ENCODE results near the gene SDF2L1.

SDF2L1 gene

GRCh38 chr22:21622919-21623647 lies 19.0 kb upstream of the SDF2L1 start:
- TF ChIP-seq CTCF (IDR thresholded peaks at IDR 0.05; ENCODE audit: low read depth, low read length, missing control alignments): no peak
- no peak for DNase-seq (ENCODE audit: low read depth)
- H3K4me3 ChIP-seq (ENCODE audit: low read depth, low read length): no peak overlapping the region

DNA sequence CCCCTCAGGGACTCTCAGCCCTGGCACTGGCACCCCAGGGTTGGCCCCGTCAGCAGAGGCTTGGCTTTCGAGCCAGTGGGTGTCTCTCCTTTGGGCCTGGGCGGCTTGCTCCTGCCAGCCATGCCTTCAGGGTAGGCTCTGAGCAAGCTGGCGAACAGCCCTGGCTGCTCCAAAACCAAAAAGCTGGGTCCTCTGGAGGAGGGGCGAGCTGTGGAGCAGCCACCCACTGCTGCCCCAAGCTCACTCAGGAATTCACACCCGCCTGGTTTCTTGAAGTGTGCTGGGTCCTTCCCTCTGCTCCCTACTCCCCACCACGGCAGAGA lies 18.5 kb upstream of the SDF2L1 start:
- H3K4me3 ChIP-seq (ENCODE audit: low read depth, low read length): no peak overlapping the region
- no peak for TF ChIP-seq CTCF (IDR thresholded peaks at IDR 0.05; ENCODE audit: low read depth, low read length, missing control alignments)
- no peak for DNase-seq (ENCODE audit: low read depth)

DNA sequence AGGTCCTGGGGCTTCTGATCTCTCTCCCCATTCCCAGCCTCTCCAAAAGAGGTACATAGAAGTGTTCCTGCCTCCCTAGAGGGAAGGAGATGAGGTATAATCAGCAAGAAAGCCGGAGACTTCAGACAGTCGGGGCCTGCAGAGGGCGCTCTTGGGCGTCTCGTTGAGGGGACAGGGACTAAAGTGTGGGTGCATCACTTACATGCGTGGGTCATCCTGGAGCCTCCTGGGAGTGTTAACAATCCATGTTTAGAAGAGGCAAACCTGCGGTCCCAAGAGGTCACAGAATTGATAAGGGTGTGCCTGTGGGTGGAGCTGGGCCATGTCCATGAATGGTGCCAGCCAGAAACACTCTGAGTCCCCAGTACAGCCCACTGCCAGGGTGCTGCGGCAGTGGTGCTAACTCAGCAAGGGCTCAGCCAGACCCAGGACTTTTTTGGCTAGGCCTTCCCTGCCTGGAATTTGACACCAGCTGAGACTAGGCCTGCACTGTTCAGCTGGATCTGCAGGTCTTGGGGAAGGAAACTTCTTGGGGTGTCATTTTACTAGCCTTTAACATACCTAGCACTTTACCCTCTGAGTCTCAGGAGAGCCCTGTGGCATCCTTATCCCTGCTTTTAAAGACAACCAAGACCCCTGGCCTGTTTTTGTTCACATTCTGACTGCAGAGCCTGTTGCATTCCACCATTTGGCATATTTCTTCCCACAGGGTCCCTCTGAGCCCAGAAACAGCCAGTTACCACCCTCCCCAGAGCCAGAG lies 17.8 kb upstream of the SDF2L1 start:
- peak; percentile 56 for TF ChIP-seq CTCF (IDR thresholded peaks at IDR 0.05; ENCODE audit: low read depth, low read length, missing control alignments)
- H3K4me3 ChIP-seq (ENCODE audit: low read depth, low read length): no peak overlapping the region
- no peak for DNase-seq (ENCODE audit: low read depth)

DNA sequence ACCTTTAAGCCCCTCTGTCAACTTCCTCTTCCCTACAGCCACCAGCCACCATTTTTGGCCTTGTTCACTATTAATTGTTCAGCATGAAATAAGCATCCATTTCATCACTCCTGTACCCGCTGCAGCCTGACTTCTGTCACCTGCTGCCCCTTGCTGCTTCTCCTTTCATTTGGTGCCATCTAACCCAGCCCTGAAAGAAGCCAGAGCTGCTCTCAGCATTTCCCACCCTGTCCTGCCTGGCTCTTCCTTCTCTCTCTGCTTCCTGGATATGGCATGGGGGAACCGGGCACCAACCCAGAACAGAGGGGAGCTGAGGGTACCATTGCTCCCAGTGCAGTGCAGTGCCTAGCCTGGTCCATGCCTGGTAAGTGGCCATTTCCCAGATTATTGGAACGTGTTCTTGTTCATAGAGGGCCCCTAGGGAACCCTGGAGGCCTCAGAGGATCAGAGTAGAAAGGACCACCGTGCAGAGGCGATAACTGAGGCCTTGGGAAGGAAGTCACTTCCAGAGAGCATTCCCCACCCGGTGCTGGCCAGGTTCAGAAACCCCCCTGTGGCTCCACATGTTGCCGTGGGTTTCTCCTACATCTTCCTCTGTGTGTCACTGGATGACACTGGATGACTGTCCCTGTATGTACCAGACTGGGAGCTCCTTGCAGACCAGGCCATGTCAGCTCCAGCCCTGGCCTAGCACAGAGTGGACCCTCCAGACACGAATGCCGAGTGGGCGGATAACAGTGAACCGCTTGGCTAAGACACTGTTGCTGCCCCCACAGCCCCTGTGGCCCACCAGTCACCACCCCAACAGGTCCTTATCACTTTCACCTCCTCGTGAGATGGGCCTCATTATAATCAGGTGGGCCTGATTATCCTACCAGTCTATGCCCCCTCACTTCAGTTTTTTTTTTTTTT lies 17.0 kb upstream of the SDF2L1 start:
- no peak overlapping the region for H3K4me3 ChIP-seq (ENCODE audit: low read depth, low read length)
- no peak for TF ChIP-seq CTCF (IDR thresholded peaks at IDR 0.05; ENCODE audit: low read depth, low read length, missing control alignments)
- no peak for DNase-seq (ENCODE audit: low read depth)

GRCh38 chr22:21626073-21626734 lies 15.9 kb upstream of the SDF2L1 start:
- no peak overlapping the region for H3K4me3 ChIP-seq (ENCODE audit: low read depth, low read length)
- DNase-seq (ENCODE audit: low read depth): no peak

More at GRCh38 chr22:21626073-21626734, 15.9 kb upstream of the SDF2L1 start:
- TF ChIP-seq CTCF (IDR thresholded peaks at IDR 0.05; ENCODE audit: low read depth, low read length, missing control alignments): no peak

Measured in GM12864 (cell line).